Measurements from ENCODE around the gene RGS12. TPM values are rescaled to one million over a fixed set of nuclear protein-coding genes. Genes with fewer than 3 reads are reported as not detected.

The RGS12 gene
- total and polyA plus RNA-seq, 2 of the 8 experiments (the other 6 are each of a cell fraction or from before 2014, with no cell fraction given) = 6.0 to 16.4 TPM

DNA sequence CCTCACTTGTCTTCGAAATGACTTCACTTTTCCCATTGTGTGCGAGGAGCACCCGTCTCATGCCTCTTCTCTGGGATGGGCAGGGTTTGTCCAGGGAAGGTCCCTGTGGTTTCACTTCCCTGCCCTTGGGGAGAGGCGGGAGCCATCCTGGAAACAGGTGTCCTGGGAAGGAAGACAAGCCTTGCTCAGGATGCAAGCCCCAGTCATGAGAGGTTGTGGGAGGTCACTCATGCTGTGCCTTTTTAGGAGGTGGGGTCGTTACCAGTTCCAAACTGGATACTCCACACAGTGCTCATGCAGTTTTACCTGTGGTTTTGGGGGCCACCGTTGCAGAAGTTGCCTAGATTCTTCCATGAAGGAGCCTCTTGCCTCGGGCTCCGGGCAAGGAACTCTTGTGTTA, 3.8 kb downstream of the RGS12 start:
- H3K4me2 ChIP-seq (ENCODE audit: insufficient read depth in 1 of 2, low read depth in 2 of 2, low read length in 2 of 2) = no peak overlapping the region
- no peak overlapping the region for H2BK20ac ChIP-seq (ENCODE audit: low read length)
- no peaks in the 10 kb centered on the region; a peak in 2 of 4 replicates for H3K79me2 ChIP-seq (ENCODE audit: control insufficient read depth in 1 of 2, insufficient read depth in 2 of 2, low read length in 2 of 2)
- no peak overlapping the region for H3K4me3 ChIP-seq (ENCODE audit: extremely low read depth in 1 of 4, insufficient read depth in 2 of 4, low read depth in 3 of 4, low read length in 4 of 4)
- peaks cover 4 to 16% of the 10 kb centered on the region in 2 experiments for H4K20me1 ChIP-seq (replicated peaks in 1 of 2; ENCODE audit: control insufficient read depth in 1 of 2, insufficient read depth in 2 of 2, low read length in 2 of 2)
- peaks cover 2% of the 10 kb centered on the region for H3K79me1 ChIP-seq (ENCODE audit: low read depth, low read length)
- H3K9me3 ChIP-seq (ENCODE audit: insufficient read depth in 2 of 2, low read depth in 1 of 2, low read length in 1 of 2) = no peaks in the 10 kb centered on the region
- no peak overlapping the region for H2AFZ ChIP-seq (ENCODE audit: low read length)
- DNase-seq (ENCODE audit: low read depth in 1 of 2, low spot score in 2 of 2) (no peak), FAIRE-seq (no peak)
- H3K9ac ChIP-seq (replicated peaks in 1 of 4; ENCODE audit: extremely low read depth in 1 of 4, low read depth in 3 of 4, low read length in 3 of 4) = no peak overlapping the region
- H2BK12ac ChIP-seq (ENCODE audit: low read depth, low read length) = no peak overlapping the region
- H3K27ac ChIP-seq (ENCODE audit: low read depth, low read length) = no peak overlapping the region
- peaks cover 0 to 15% (median 8%) of the 10 kb centered on the region in 4 experiments; a peak in 5 of 7 replicates for H3K4me1 ChIP-seq (replicated peaks in 1 of 4; ENCODE audit: control insufficient read depth in 3 of 4, insufficient read depth in 4 of 4, low read length in 3 of 4)
- no peak overlapping the region for H3K56ac ChIP-seq (replicated peaks; ENCODE audit: insufficient read length, low read depth, low read length)
- no peak overlapping the region for H4K5ac ChIP-seq (ENCODE audit: insufficient read length, low read depth, low read length)
- TF ChIP-seq JUN (IDR thresholded peaks at IDR 0.05; ENCODE audit: low read depth, low read length) = no peak
- TF ChIP-seq, protein P1, sequence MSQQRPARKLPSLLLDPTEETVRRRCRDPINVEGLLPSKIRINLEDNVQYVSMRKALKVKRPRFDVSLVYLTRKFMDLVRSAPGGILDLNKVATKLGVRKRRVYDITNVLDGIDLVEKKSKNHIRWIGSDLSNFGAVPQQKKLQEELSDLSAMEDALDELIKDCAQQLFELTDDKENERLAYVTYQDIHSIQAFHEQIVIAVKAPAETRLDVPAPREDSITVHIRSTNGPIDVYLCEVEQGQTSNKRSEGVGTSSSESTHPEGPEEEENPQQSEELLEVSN (IDR thresholded peaks at IDR 0.05) = no peak
- TF ChIP-seq SRF (IDR thresholded peaks at IDR 0.05; ENCODE audit: low read depth, low read length) = no peak
- TF ChIP-seq SIX5 (IDR thresholded peaks at IDR 0.05; ENCODE audit: low read depth, low read length) = no peak
- no peak for TF ChIP-seq NANOG (IDR thresholded peaks at IDR 0.05; ENCODE audit: insufficient read depth, low read depth, low read length, poor library complexity, severe bottlenecking)
- no peak for TF ChIP-seq CEBPB (IDR thresholded peaks at IDR 0.05; ENCODE audit: low read depth, low read length)
- no peak for TF ChIP-seq GTF2F1 (IDR thresholded peaks at IDR 0.05; ENCODE audit: borderline replicate concordance, low read depth, low read length)
- TF ChIP-seq SUZ12 (IDR thresholded peaks at IDR 0.05; ENCODE audit: low read length) = no peak
- no peak for TF ChIP-seq POLR2A (IDR thresholded peaks at IDR 0.05; ENCODE audit: control extremely low read depth in 1 of 2, low read depth in 2 of 2, low read length in 2 of 2)
- no peak for TF ChIP-seq CHD1 (IDR thresholded peaks at IDR 0.05; ENCODE audit: low read depth, low read length)
- no peak for TF ChIP-seq HDAC6 (IDR thresholded peaks at IDR 0.05; ENCODE audit: low read depth, low read length)
- ChIA-PET POLR2A (ENCODE audit: partially characterized antibody) (no interaction called here), CTCF (ENCODE audit: partially characterized antibody) (interaction anchor here (0.9 to 1.9 kb wide), 2 partner anchors 21 to 22 kb away, joined by 3 to 9 read pairs; no protein-coding TSS in a partner anchor)
- H2BK15ac ChIP-seq (ENCODE audit: low read length) = no peak overlapping the region
- H4K8ac ChIP-seq (ENCODE audit: extremely low read depth, insufficient read depth, low read length) = no peak overlapping the region
- no peak overlapping the region for H3K14ac ChIP-seq (ENCODE audit: insufficient read length)
- peaks cover 0 to 5% (median 0%) of the 10 kb centered on the region in 4 experiments; a peak in 3 of 7 replicates for H3K27me3 ChIP-seq (replicated peaks in 1 of 4; ENCODE audit: control insufficient read depth in 3 of 4, extremely low read depth in 1 of 4, insufficient read depth in 3 of 4, low read length in 3 of 4)
- H4K91ac ChIP-seq (replicated peaks; ENCODE audit: insufficient read length, low read length) = no peak overlapping the region
- H3K23ac ChIP-seq (ENCODE audit: insufficient read length) = no peak overlapping the region
- H2BK5ac ChIP-seq (ENCODE audit: low read depth, low read length) = no peak overlapping the region
- H3K4ac ChIP-seq (replicated peaks; ENCODE audit: insufficient read length, low read depth, low read length) = no peak overlapping the region
- no peak overlapping the region for H2BK120ac ChIP-seq (replicated peaks; ENCODE audit: low read depth, low read length)
- H2AK5ac ChIP-seq (ENCODE audit: low read depth, low read length) = no peak overlapping the region
- WGBS, 2 experiments (ENCODE audit: extremely low coverage in 1 of 2, insufficient coverage in 1 of 2, insufficient read length in 1 of 2, insufficient replicate concordance in 2 of 2, low coverage in 1 of 2, low lambda C conversion rate in 2 of 2, missing lambda C conversion rate in 1 of 2) = 89% methylated on average over 8 of the region's 8 CpGs; no CpG with 5 or more reads in 1 of the 2 experiments
- H3K18ac ChIP-seq (ENCODE audit: extremely low read depth, low read length) = no peak overlapping the region
- no peaks in the 10 kb centered on the region for H3K36me3 ChIP-seq (ENCODE audit: control insufficient read depth in 2 of 4, insufficient read depth in 4 of 4, low read length in 3 of 4)
- peaks cover 13% of the 10 kb centered on the region; the same call in 1 of the 2 replicates for H3K23me2 ChIP-seq (ENCODE audit: low read depth, low read length)

Measured in H1 (cell line).